HCT116 (cell line): Measurements from ENCODE around the gene SPEM3. TPM values are rescaled to one million over a fixed set of nuclear protein-coding genes. Genes with fewer than 3 reads are reported as not detected.

Experiments
- ATAC-seq: fragments of 200-7000 bp; cut with Tn5 transposase; 2 replicates; pipeline ENCODE4 v1.9.1; 2020; ENCODE audit warnings: mild to moderate bottlenecking, moderate library complexity
- BruUV-seq: library from RNA; stranded (reverse); fragments of 400-500 nt; replicated peaks from 2 replicates; lab custom pipeline; 2021; lab: Mats Ljungman, UMichigan
- CTCF ChIA-PET: fragments of 300-600 bp; sonication (Branson Sonifier 250); formaldehyde crosslinking; loops from one replicate; lab custom pipeline; 2021; ENCODE audit warnings: antibody characterized with exemption; lab: Charles Lee
- POLR2A ChIA-PET: fragments of 300-600, 350-600 bp; sonication (Branson Sonifier 250); formaldehyde crosslinking; loops from one replicate; lab custom pipeline; 2021; ENCODE audit warnings: antibody characterized with exemption; lab: Charles Lee
- RAD21 ChIA-PET, 2 experiments: fragments of 300-600 bp; sonication (Branson Sonifier 250); formaldehyde crosslinking; loops; one replicate each; lab custom pipeline; 2023; ENCODE audit warnings: low total read pairs in 2 of 2; ENCODE audit not compliant: uncharacterized antibody in 2 of 2, unreplicated experiment in 2 of 2, low non-redundant PET in 1 of 2; lab: Charles Lee
- DNase-seq: peaks from one replicate; pipeline ENCODE4 v3.0.0-alpha.2; 2010; ENCODE audit warnings: low read depth, low spot score
- H2AFZ ChIP-seq: fragments of 200-600 bp; shearing (Covaris generic), sonication (generic); 2 replicates; pipeline ENCODE4 v1.6.1; 2017; ENCODE audit warnings: low read depth, mixed run types, mixed read lengths, antibody characterized with exemption, low read length; ENCODE audit not compliant: poor library complexity, severe bottlenecking
- H3K27ac ChIP-seq: 2 replicates; pipeline ENCODE4 v1.5.1; 2012; ENCODE audit warnings: low read depth, low read length
- H3K27me3 ChIP-seq: fragments of 200-600 bp; sonication (generic); 2 replicates; pipeline ENCODE4 v1.6.1; 2016; ENCODE audit warnings: mixed run types, low read length, mixed read lengths; ENCODE audit not compliant: insufficient read depth
- H3K36me3 ChIP-seq, 2 experiments: fragments of 200-500 bp in 1 of 2; fragments of 200-600 bp in 1 of 2; sonication (Bioruptor generic) in 1 of 2; sonication (generic) in 1 of 2; 2 replicates each; pipeline versions ENCODE4 v1.5.1 to v1.6.1; 2014 to 2016; ENCODE audit warnings: low read length in 2 of 2, inconsistent platforms in 1 of 2, mixed read lengths in 1 of 2, mixed run types in 1 of 2; ENCODE audit not compliant: insufficient read depth in 2 of 2, control insufficient read depth in 1 of 2
- H3K4me1 ChIP-seq, 2 experiments: fragments of 200-600 bp in 1 of 2; sonication (generic) in 1 of 2; 2 replicates each; pipeline versions ENCODE4 v1.5.1 to v1.6.1; 2012 to 2017; ENCODE audit warnings: low read length in 2 of 2, inconsistent platforms in 1 of 2, mild to moderate bottlenecking in 1 of 2, mixed read lengths in 1 of 2, mixed run types in 1 of 2, moderate library complexity in 1 of 2; ENCODE audit not compliant: insufficient read depth in 2 of 2, control insufficient read depth in 1 of 2
- H3K4me2 ChIP-seq: fragments of 200-600 bp; sonication (generic); 2 replicates; pipeline ENCODE4 v1.6.1; 2017; ENCODE audit warnings: mixed run types, low read length, mixed read lengths
- H3K4me3 ChIP-seq, 2 experiments: fragments of 200-600 bp in 1 of 2; sonication (generic) in 1 of 2; replicated peaks in 1 of 2; 2 replicates each; pipeline ENCODE4 v1.5.1; 2011 to 2016; ENCODE audit warnings: low read length in 2 of 2, control low read depth in 1 of 2, low read depth in 1 of 2, mild to moderate bottlenecking in 1 of 2, mixed read lengths in 1 of 2, mixed run types in 1 of 2
- H3K79me2 ChIP-seq: fragments of 200-600 bp; sonication (generic); 2 replicates; pipeline ENCODE4 v1.6.1; 2017; ENCODE audit warnings: mild to moderate bottlenecking, mixed run types, low read length, moderate library complexity, mixed read lengths; ENCODE audit not compliant: insufficient read depth
- H3K9ac ChIP-seq: fragments of 200-600 bp; sonication (generic); 2 replicates; pipeline ENCODE4 v1.6.1; 2016; ENCODE audit warnings: low read length, mixed read lengths
- H3K9me2 ChIP-seq: fragments of 200-600 bp; sonication (generic), shearing (Covaris generic); 2 replicates; pipeline ENCODE4 v1.6.1; 2017; ENCODE audit warnings: mixed run types, mild to moderate bottlenecking, moderate library complexity; ENCODE audit not compliant: insufficient read depth
- H3K9me3 ChIP-seq, 2 experiments: fragments of 200-500 bp in 1 of 2; fragments of 200-600 bp in 1 of 2; sonication (Bioruptor generic) in 1 of 2; sonication (generic) in 1 of 2; 2 replicates each; pipeline ENCODE4 v1.6.1; 2014 to 2017; ENCODE audit warnings: low read length in 2 of 2, mixed read lengths in 2 of 2, inconsistent platforms in 1 of 2, low read depth in 1 of 2, mild to moderate bottlenecking in 1 of 2, mixed run types in 1 of 2, moderate library complexity in 1 of 2; ENCODE audit not compliant: control insufficient read depth in 1 of 2, insufficient read depth in 1 of 2
- H4K20me1 ChIP-seq: fragments of 200-600 bp; sonication (generic), shearing (Covaris generic); 2 replicates; pipeline ENCODE4 v1.6.1; 2017; ENCODE audit warnings: mixed run types, mild to moderate bottlenecking, moderate library complexity; ENCODE audit not compliant: insufficient read depth
- CBX3 ChIP-seq: IDR thresholded peaks from 2 replicates; pipeline ENCODE4 v1.6.1; 2012; ENCODE audit warnings: low read depth
- EGR1 ChIP-seq: IDR thresholded peaks from 2 replicates; pipeline ENCODE4 v1.6.1; 2012; ENCODE audit warnings: low read depth
- ELF1 ChIP-seq: IDR thresholded peaks from 2 replicates; pipeline ENCODE4 v1.6.1; 2012; ENCODE audit warnings: low read depth, borderline replicate concordance
- POLR2AphosphoS5 ChIP-seq: IDR thresholded peaks from 2 replicates; pipeline ENCODE4 v1.6.1; 2011; ENCODE audit warnings: mild to moderate bottlenecking, low read depth, low read length, moderate library complexity
- SIN3A ChIP-seq: IDR thresholded peaks from 2 replicates; pipeline ENCODE4 v1.6.1; 2012; ENCODE audit warnings: low read depth
- SP1 ChIP-seq: IDR thresholded peaks from 2 replicates; pipeline ENCODE4 v1.6.1; 2012; ENCODE audit warnings: low read depth
- ZFX ChIP-seq: fragments of 450-650 bp; IDR thresholded peaks from 2 replicates; pipeline ENCODE4 v1.6.1; 2017
- ZNF274 ChIP-seq: fragments of 200-500 bp; sonication (Bioruptor generic); IDR thresholded peaks from 2 replicates; pipeline ENCODE4 v1.6.1; 2014; ENCODE audit warnings: mild to moderate bottlenecking, low read depth, low read length, inconsistent platforms
- intact Hi-C: fragments of 100-400 bp; cut with micrococcal nuclease; formaldehyde crosslinking; loops from 2 replicates; pipeline ENCODE4 v1.10.0; 2022
- total RNA-seq: library from RNA; stranded (reverse); gene quantifications from one replicate; pipeline ENCODE4 v1.2.1, GENCODE V29; 2021; ENCODE audit not compliant: unreplicated experiment
- TF ChIP-seq, protein P1 (sequence below): IDR thresholded peaks from 2 replicates; pipeline ENCODE4 v1.6.1; 2011; ENCODE audit warnings: mild to moderate bottlenecking, low read length, moderate library complexity; ENCODE audit not compliant: insufficient replicate concordance; ENCODE audit errors: extremely low read depth
- TF ChIP-seq, protein P2 (sequence below): IDR thresholded peaks from 2 replicates; pipeline ENCODE4 v1.6.1; 2012; ENCODE audit warnings: low read depth

The SPEM3 gene
- total RNA-seq, 1 experiment from 2014 or later, result not detected

DNA sequence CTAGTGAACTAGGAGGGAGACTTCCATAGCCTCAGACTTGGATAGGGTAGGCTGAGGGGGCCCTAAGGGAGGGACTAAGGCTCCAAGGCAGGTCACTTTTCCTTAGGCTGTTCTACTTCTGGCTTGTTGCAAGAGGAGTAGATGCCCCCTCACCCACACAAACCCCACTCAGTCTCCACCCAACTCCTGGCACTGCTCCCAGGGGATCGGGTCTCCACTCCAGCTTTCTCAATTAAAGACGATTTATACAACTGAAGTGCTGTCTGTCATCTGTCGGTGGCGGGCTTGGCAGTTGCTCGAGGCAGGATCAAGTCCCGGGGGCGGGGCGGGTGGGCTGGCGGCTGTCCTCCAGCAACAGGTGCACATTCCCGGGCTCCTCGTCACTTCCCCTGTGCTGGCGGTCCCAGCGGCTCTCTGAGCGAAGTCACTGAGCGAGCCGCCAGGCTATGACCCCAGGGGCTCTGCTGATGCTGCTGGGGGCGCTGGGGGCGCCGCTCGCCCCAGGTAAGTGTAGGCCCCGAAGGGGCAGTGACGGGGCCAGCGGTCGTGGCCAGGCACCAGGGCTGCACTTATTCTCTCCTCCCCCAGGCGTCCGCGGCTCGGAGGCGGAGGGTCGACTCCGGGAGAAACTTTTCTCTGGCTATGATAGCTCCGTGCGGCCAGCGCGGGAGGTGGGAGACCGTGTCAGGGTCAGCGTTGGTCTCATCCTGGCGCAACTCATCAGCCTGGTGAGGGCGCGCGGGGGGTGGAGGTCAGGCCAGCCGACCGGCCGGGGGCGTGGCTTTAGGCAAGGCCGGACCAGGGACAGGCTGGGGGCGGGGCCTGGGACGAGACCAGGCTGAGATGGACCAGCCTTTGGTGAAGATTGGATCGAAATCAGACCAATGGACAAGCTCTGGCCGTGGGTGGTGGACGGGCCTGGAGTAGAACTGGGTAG is 16.3 kb downstream of the SPEM3 start, which contains the start of gene CHRNB1:
Gene CHRNB1, plus strand, starts transcription at position 380 of the 937 bp plus-strand sequence. Its CDS starts 67 bp downstream, at position 447.
- Histone ChIP-seq H3K9me2 (no peaks in the 10 kb centered on the region), H3K9me3 (no peaks in the 10 kb centered on the region), H3K79me2 (no peaks in the 10 kb centered on the region), H3K36me3 (no peaks in the 10 kb centered on the region), H2AFZ (peak within 1 kb of the TSS; percentile 68), H3K4me2 (peak within 1 kb of the TSS; percentile 98), H3K4me1 (peaks cover 17 to 26% of the 10 kb centered on the region in 2 experiments), H3K4me3 (peak within 1 kb of the TSS; percentile 54 to 64), H3K27me3 (no peaks in the 10 kb centered on the region), H4K20me1 (no peaks in the 10 kb centered on the region), H3K9ac (peak within 1 kb of the TSS; percentile 64), H3K27ac (peak within 1 kb of the TSS; percentile 70)
- ChIA-PET CTCF (interaction anchor here (0.7 to 3.0 kb wide), 2 partner anchors 9 to 107 kb away, joined by 3 to 28 read pairs; partner anchors contain the start of gene TMEM102), RAD21 (interaction anchor here in 1 of 2 experiments (0.7 kb wide), 1 partner anchor 68 kb away, joined by 3 read pairs; no protein-coding TSS in a partner anchor), POLR2A (interaction anchor here (1.0 to 2.6 kb wide), 5 partner anchors 9 to 42 kb away, joined by 3 to 19 read pairs (median 4); partner anchors contain the start of genes SLC35G6, TMEM102 and TMEM256)
- intact Hi-C loops, result loop anchor here (2.0 kb wide), 2 partner anchors 40 to 116 kb away; partner anchors contain the start of genes POLR2A and SENP3
- peak; percentile 52 for DNase-seq
- TSS peak; percentile 26 for BruUV-seq
- peak; percentile 91 for ATAC-seq
- no peak for TF ChIP-seq ZNF274
- TF ChIP-seq POLR2AphosphoS5, result peak; percentile 28

DNA sequence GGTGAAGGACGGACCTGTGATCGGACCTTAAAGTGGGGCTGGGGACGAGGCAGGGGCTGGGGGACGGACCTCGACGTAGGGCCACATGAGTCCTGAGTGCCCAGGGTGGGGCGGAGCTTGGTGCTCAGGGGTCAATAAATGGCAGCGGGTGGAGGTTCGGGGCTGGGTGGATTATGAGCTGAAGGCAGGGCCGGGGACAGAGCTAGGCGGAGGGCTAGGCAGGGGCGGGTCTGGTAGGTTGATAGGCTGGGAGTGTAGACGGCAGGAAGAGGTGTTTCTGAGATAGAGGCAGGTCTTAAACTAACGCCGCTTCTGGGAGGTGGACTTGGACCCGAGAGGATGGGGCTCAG is 16.9 kb downstream of the SPEM3 start:
- Histone ChIP-seq H4K20me1 (no peaks in the 10 kb centered on the region), H3K27me3 (no peaks in the 10 kb centered on the region), H3K79me2 (no peaks in the 10 kb centered on the region), H3K4me1 (peaks cover 21 to 32% of the 10 kb centered on the region in 2 experiments), H3K9me3 (no peaks in the 10 kb centered on the region), H2AFZ (peak overlapping the region; percentile 68), H3K4me2 (peak overlapping the region; percentile 98), H3K9ac (peak overlapping the region; percentile 64), H3K27ac (peak overlapping the region; percentile 70), H3K4me3 (peak overlapping the region; percentile 54 to 64), H3K9me2 (no peaks in the 10 kb centered on the region), H3K36me3 (no peaks in the 10 kb centered on the region)
- ChIA-PET CTCF (interaction anchor here (0.7 to 3.0 kb wide), 2 partner anchors 10 to 106 kb away, joined by 3 to 28 read pairs; partner anchors contain the start of gene TMEM102), RAD21 (interaction anchor here in 1 of 2 experiments (0.7 kb wide), 2 partner anchors 40 to 67 kb away, joined by 3 read pairs; no protein-coding TSS in a partner anchor), POLR2A (interaction anchor here (0.6 to 2.6 kb wide), 6 partner anchors 9 to 43 kb away, joined by 3 to 19 read pairs (median 3); partner anchors contain the start of genes SLC35G6, TMEM102 and TMEM256)
- intact Hi-C loops, result loop anchor here (2.0 kb wide), 2 partner anchors 39 to 115 kb away; partner anchors contain the start of genes POLR2A and SENP3
- ATAC-seq (peak; percentile 84), DNase-seq (peak; percentile 38)
- BruUV-seq, result no TSS peak
- TF ChIP-seq, protein P1, sequence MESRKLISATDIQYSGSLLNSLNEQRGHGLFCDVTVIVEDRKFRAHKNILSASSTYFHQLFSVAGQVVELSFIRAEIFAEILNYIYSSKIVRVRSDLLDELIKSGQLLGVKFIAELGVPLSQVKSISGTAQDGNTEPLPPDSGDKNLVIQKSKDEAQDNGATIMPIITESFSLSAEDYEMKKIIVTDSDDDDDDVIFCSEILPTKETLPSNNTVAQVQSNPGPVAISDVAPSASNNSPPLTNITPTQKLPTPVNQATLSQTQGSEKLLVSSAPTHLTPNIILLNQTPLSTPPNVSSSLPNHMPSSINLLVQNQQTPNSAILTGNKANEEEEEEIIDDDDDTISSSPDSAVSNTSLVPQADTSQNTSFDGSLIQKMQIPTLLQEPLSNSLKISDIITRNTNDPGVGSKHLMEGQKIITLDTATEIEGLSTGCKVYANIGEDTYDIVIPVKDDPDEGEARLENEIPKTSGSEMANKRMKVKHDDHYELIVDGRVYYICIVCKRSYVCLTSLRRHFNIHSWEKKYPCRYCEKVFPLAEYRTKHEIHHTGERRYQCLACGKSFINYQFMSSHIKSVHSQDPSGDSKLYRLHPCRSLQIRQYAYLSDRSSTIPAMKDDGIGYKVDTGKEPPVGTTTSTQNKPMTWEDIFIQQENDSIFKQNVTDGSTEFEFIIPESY, result no peak
- TF ChIP-seq ZFX, result no peak
- no peak for TF ChIP-seq SP1
- no peak for TF ChIP-seq SIN3A
- TF ChIP-seq, protein P2, sequence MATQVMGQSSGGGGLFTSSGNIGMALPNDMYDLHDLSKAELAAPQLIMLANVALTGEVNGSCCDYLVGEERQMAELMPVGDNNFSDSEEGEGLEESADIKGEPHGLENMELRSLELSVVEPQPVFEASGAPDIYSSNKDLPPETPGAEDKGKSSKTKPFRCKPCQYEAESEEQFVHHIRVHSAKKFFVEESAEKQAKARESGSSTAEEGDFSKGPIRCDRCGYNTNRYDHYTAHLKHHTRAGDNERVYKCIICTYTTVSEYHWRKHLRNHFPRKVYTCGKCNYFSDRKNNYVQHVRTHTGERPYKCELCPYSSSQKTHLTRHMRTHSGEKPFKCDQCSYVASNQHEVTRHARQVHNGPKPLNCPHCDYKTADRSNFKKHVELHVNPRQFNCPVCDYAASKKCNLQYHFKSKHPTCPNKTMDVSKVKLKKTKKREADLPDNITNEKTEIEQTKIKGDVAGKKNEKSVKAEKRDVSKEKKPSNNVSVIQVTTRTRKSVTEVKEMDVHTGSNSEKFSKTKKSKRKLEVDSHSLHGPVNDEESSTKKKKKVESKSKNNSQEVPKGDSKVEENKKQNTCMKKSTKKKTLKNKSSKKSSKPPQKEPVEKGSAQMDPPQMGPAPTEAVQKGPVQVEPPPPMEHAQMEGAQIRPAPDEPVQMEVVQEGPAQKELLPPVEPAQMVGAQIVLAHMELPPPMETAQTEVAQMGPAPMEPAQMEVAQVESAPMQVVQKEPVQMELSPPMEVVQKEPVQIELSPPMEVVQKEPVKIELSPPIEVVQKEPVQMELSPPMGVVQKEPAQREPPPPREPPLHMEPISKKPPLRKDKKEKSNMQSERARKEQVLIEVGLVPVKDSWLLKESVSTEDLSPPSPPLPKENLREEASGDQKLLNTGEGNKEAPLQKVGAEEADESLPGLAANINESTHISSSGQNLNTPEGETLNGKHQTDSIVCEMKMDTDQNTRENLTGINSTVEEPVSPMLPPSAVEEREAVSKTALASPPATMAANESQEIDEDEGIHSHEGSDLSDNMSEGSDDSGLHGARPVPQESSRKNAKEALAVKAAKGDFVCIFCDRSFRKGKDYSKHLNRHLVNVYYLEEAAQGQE, result no peak
- TF ChIP-seq ELF1, result no peak
- no peak for TF ChIP-seq CBX3
- no peak for TF ChIP-seq EGR1
